Smooth muscle cell (in vitro differentiated cells): ENCODE data around the gene SCNN1A. TPM values are rescaled to one million over a fixed set of nuclear protein-coding genes. Genes with fewer than 3 reads are reported as not detected.

Source experiments
- DNase-seq: peaks from one replicate; lab custom pipeline; 2025; ENCODE audit not compliant: unreplicated experiment; lab: John Stamatoyannopoulos, UW
- H2AFZ ChIP-seq: fragments of 200-600 bp; sonication (generic); 2 replicates; pipeline ENCODE4 v1.6.0; 2016; ENCODE audit warnings: antibody characterized with exemption, low read depth, mild to moderate bottlenecking
- H3F3A ChIP-seq: fragments of 200-600 bp; sonication (generic); 2 replicates; pipeline ENCODE4 v1.6.0; 2017; ENCODE audit warnings: antibody characterized with exemption, low read depth
- H3K27ac ChIP-seq: fragments of 200-600 bp; sonication (generic); 2 replicates; pipeline ENCODE4 v1.5.1; 2016; ENCODE audit warnings: low read depth, mild to moderate bottlenecking
- H3K27me3 ChIP-seq: fragments of 200-600 bp; sonication (generic); 2 replicates; pipeline ENCODE4 v1.6.1; 2016; ENCODE audit warnings: low read depth, mild to moderate bottlenecking
- H3K36me3 ChIP-seq: fragments of 200-600 bp; sonication (generic); 2 replicates; pipeline ENCODE4 v1.5.1; 2016; ENCODE audit warnings: low read depth
- H3K4me1 ChIP-seq: fragments of 200-600 bp; sonication (generic); 2 replicates; pipeline ENCODE4 v1.5.1; 2016; ENCODE audit warnings: low read depth
- H3K4me2 ChIP-seq: fragments of 200-600 bp; sonication (generic); 2 replicates; pipeline ENCODE4 v1.6.0; 2016; ENCODE audit warnings: mild to moderate bottlenecking
- H3K4me3 ChIP-seq: fragments of 200-600 bp; sonication (generic); 2 replicates; pipeline ENCODE4 v1.5.1; 2016; ENCODE audit warnings: mild to moderate bottlenecking
- H3K79me2 ChIP-seq: fragments of 200-600 bp; sonication (generic); 2 replicates; pipeline ENCODE4 v1.6.0; 2016; ENCODE audit warnings: low read depth, mild to moderate bottlenecking
- H3K9ac ChIP-seq: fragments of 200-600 bp; sonication (generic); 2 replicates; pipeline ENCODE4 v1.6.0; 2016; ENCODE audit warnings: low read depth
- H3K9me3 ChIP-seq: fragments of 200-600 bp; sonication (generic); replicated peaks from 2 replicates; pipeline ENCODE4 v1.5.1; 2016; ENCODE audit warnings: low read depth
- H4K20me1 ChIP-seq: fragments of 200-600 bp; sonication (generic); 2 replicates; pipeline ENCODE4 v1.6.0; 2016; ENCODE audit warnings: low read depth
- WGBS: methylation state at CpG from one replicate; pipeline ENCODE4 v1.1.7; 2016; ENCODE audit warnings: low lambda C conversion rate; 5-methylcytosine and 5-hydroxymethylcytosine counted together
- polyA plus RNA-seq: library from polyadenylated mRNA; unstranded; fragments of >200 nt; fragmentation: Nextera tagmentation; extraction: Ambion mirVana; gene quantifications from 2 replicates; pipeline ENCODE4 v1.2.1, GENCODE V29; 2016
- total RNA-seq: library from RNA; depleted of rRNA; stranded (reverse); fragments of >200 nt; gene quantifications from 2 replicates; pipeline ENCODE4 v1.2.3, GENCODE V29; 2014
- TF ChIP-seq, protein P1 (sequence below): fragments of 200-600 bp; sonication (generic); IDR thresholded peaks from 2 replicates; pipeline ENCODE4 v1.5.1; 2017; ENCODE audit warnings: borderline replicate concordance, mild to moderate bottlenecking, antibody characterized with exemption; ENCODE audit not compliant: insufficient read depth, poor library complexity, severe bottlenecking

SCNN1A gene
- total and polyA plus RNA-seq, 2 experiments from 2014 or later, result 0.57 to 1.3 TPM

DNA sequence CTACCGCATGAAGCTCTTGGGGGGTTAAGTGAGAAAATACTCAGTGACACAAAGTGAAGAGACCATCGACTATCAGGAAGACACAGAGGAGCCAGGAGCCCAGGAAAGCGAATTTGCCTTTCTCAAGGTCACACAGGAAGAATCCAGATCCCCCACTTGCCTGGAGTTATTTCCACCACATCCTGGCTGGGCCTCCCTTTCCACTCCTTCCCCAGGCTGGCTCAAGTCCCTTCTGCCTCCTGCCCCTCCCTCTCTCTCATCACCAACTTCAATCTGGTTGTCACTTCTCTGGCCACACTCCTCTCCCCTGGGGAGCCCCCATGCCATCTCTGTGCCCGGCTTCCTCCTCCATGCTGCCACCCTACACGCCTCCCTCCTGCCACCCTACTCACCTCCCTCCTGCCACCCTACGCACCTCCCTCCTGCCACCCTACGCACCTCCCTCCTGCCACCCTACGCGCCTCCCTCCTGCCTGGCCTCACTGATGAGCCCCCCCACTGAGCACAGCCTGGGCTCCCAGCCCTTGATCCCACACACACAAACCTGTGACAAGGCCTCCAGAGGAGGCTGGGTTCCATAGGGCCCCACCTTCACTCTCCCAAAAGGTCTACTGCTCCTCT, 6.3 kb downstream of the SCNN1A start:
- Histone ChIP-seq H3K27me3 (no peaks in the 10 kb centered on the region), H4K20me1 (no peaks in the 10 kb centered on the region), H3K79me2 (no peaks in the 10 kb centered on the region), H3K4me3 (no peak overlapping the region), H3K4me2 (no peak overlapping the region), H2AFZ (no peak overlapping the region), H3K9ac (no peak overlapping the region), H3K4me1 (peaks cover 23% of the 10 kb centered on the region), H3K9me3 (no peaks in the 10 kb centered on the region), H3K36me3 (no peaks in the 10 kb centered on the region), H3K27ac (no peak overlapping the region), H3F3A (peaks cover 9% of the 10 kb centered on the region)
- DNase-seq, result no peak
- 93% methylated on average over 9 of the region's 9 CpGs for WGBS
- TF ChIP-seq, protein P1, sequence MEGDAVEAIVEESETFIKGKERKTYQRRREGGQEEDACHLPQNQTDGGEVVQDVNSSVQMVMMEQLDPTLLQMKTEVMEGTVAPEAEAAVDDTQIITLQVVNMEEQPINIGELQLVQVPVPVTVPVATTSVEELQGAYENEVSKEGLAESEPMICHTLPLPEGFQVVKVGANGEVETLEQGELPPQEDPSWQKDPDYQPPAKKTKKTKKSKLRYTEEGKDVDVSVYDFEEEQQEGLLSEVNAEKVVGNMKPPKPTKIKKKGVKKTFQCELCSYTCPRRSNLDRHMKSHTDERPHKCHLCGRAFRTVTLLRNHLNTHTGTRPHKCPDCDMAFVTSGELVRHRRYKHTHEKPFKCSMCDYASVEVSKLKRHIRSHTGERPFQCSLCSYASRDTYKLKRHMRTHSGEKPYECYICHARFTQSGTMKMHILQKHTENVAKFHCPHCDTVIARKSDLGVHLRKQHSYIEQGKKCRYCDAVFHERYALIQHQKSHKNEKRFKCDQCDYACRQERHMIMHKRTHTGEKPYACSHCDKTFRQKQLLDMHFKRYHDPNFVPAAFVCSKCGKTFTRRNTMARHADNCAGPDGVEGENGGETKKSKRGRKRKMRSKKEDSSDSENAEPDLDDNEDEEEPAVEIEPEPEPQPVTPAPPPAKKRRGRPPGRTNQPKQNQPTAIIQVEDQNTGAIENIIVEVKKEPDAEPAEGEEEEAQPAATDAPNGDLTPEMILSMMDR, result no peak

DNA sequence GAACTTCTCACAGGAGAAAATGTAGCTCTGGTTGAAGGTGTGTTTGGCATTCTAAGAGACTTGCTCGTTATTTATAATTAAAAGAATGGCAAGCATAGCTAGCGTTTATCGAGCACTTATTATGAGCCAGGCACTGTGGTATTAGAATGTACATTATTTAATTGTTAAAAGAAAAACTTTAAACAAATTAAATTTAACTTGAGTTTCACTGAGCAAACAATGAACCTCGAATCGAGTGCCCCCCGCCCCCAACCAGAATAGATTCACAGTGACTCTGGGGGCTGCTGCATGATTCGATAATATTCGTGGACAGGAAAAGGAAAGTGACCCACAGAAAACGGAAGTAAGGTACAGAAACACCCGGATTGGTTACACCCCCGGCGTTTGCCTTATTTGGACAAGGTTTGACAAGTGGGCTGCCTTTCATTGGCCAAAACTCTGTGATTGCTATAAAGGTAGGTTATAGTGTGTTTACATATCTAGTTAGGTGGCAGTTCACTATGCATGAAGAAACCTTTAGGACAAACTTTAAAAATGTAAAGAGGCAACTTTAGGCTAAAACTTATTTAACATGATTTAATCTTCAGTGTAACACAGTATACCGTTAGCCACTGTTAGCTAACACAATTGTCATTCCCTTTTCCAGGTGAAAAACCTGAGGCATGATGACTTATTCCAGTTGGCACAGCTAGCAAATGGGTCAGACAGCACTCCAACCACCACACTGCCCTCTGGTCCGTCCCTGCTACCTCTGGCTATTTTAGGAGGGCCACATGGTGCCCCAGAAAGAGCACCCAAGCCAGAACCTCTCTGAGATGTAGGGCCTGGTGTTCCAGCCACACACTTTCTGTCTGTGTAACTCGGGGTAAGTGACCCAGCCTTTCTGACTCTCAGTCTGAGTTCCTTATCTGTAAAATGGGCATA, 7.1 kb downstream of the SCNN1A start:
- TF ChIP-seq, protein P1, result no peak
- Histone ChIP-seq H3K4me3 (no peak overlapping the region), H3K27me3 (no peaks in the 10 kb centered on the region), H3K79me2 (no peaks in the 10 kb centered on the region), H3F3A (peaks cover 9% of the 10 kb centered on the region), H3K9me3 (no peaks in the 10 kb centered on the region), H4K20me1 (no peaks in the 10 kb centered on the region), H3K4me2 (no peak overlapping the region), H3K27ac (no peak overlapping the region), H3K36me3 (no peaks in the 10 kb centered on the region), H3K4me1 (peaks cover 20% of the 10 kb centered on the region), H3K9ac (no peak overlapping the region), H2AFZ (no peak overlapping the region)
- 93% methylated on average over 15 of the region's 15 CpGs for WGBS
- no peak for DNase-seq

DNA sequence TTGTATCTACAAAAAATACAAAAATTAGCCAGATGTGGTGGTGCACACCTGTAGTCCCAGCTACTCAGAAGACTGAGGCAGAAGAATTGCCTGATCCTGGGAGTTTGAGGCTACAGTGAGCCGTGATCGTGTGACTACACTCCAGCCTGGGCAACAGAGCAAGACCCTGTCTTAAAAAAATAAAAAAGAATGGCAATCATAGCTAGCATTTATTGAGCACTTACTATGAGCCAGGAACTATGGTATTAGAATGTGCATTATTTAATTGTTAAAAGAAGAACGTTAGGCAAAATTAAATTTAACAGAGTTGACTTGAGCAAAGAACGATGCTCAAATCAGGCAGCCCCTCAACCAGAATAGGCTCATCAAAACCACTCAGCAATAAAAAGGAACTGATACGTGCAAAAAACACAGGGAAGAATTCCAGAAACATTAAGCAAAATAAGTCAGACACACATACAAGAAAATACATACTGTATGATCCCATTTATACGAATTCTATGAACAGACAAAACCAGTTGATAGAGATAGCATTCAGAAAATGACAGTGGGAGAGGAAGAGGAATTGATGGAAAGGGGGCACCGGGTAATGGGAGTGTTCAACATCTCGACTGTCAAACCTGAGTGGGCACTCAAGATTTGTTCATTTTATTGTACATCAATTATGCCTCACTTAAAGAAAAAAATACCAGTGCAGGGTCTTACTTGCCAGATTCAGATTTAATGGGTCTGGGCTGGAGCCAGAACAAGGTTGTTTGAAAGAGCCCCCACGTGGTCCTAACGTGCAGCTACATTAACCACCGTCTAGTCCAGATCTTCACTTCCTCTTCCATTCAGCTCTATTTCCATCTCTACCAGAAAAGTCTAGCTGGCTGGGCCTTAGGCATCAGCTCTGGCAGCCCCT, 8.0 kb downstream of the SCNN1A start:
- Histone ChIP-seq H3K27me3 (no peaks in the 10 kb centered on the region), H3F3A (peaks cover 8% of the 10 kb centered on the region), H3K27ac (no peak overlapping the region), H3K9ac (no peak overlapping the region), H3K36me3 (no peaks in the 10 kb centered on the region), H4K20me1 (no peaks in the 10 kb centered on the region), H3K9me3 (no peaks in the 10 kb centered on the region), H3K4me1 (peaks cover 16% of the 10 kb centered on the region), H2AFZ (no peak overlapping the region), H3K4me3 (no peak overlapping the region), H3K4me2 (no peak overlapping the region), H3K79me2 (no peaks in the 10 kb centered on the region)
- TF ChIP-seq, protein P1, result no peak
- DNase-seq, result no peak
- WGBS, result 72% methylated on average over 11 of the region's 11 CpGs
